Testis (tissue), 2 donors: Measurements from ENCODE around the gene CNNM4.

Source experiments
- POLR2A ChIP-seq: fragments of 450-650 bp; IDR thresholded peaks from one replicate; pipeline ENCODE4 v1.6.1; 2017; ENCODE audit warnings: antibody characterized with exemption, mild to moderate bottlenecking, moderate library complexity
- TF ChIP-seq, protein P1 (sequence below), 3 experiments: fragments of 450-650 bp in 2 of 3; fragments of 200-600 bp in 1 of 3; sonication (generic) in 1 of 3; IDR thresholded peaks; one replicate each; pipeline ENCODE4 v1.5.1; 2016 to 2019; ENCODE audit warnings: antibody characterized with exemption in 3 of 3, mild to moderate bottlenecking in 2 of 3, moderate library complexity in 1 of 3

DNA sequence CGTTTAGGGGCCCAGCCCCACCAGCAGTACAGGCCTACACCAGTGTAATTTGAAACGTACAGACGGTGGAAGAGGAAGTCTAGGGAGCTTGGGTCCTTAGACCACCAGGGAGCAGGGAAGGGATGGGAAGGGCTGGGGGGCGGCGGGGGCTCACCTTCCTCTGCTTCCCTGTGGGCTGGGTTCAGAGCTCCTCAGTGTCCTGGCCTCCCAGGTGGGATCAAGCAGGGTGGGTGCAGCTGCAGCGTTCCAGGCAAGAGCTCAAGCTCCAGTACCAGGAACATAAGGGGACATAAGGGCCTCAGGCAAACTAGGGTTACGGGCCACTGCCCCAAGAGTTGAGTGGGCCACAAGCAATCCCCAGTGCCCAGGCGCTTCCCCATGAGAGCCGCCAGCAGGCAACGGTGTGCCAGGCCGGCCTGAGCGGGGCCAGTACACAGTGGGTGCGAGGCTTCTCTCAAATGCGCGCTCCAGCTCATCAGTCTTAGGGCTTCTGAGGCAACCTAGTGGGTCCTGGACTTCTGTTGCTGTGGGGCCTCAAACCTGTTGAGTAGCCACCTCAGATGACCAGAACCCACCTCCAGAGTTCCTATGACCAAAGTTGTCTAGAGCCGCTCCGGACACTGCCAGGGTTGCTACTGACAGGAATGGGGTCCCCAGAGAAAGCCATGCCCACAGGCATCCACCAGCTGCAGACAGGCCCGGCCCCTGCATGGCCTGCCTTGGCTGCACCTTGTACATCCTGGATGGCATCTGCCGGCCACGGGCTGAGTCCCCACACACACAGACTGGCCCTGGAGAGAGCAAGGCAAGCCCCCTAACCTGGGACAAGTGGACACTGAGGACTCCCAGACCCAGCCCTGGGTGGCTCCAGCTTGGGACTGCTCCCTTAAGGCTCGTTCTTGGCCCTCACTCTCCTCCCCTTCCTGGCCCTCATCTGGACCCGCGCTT is 77.9 kb downstream of the CNNM4 start:
- TF ChIP-seq, protein P1, sequence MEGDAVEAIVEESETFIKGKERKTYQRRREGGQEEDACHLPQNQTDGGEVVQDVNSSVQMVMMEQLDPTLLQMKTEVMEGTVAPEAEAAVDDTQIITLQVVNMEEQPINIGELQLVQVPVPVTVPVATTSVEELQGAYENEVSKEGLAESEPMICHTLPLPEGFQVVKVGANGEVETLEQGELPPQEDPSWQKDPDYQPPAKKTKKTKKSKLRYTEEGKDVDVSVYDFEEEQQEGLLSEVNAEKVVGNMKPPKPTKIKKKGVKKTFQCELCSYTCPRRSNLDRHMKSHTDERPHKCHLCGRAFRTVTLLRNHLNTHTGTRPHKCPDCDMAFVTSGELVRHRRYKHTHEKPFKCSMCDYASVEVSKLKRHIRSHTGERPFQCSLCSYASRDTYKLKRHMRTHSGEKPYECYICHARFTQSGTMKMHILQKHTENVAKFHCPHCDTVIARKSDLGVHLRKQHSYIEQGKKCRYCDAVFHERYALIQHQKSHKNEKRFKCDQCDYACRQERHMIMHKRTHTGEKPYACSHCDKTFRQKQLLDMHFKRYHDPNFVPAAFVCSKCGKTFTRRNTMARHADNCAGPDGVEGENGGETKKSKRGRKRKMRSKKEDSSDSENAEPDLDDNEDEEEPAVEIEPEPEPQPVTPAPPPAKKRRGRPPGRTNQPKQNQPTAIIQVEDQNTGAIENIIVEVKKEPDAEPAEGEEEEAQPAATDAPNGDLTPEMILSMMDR (IDR thresholded peaks at IDR 0.05), result no peak
- TF ChIP-seq POLR2A, result no peak
